ENCODE results near the gene PTPRZ1. TPM values are rescaled to one million over a fixed set of nuclear protein-coding genes. Genes with fewer than 3 reads are reported as not detected.

PTPRZ1 gene
- total RNA-seq, 1 experiment from 2014 or later = not detected

DNA sequence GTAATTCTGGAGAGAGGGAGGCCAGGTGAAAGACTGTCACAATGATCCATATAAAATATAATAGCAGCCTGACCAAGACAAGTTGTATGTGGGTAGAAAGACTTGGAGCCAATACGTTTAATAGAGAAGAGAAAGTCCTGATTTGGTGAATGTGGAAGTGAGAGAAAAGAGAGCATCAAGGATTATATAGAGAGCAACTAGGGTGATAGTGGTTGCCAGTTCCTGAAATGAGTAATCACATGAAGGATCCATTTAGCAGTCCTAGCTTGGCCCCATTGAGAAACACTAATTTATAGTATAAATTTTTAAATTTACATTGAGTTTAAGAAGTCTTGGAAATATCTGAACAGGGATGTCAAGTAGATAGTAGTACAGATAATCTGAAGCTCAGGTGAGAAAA, 197.1 kb downstream of the PTPRZ1 start:
- Histone ChIP-seq H3K36me3 (ENCODE audit: low read depth, low read length) (no peaks in the 10 kb centered on the region), H3K9me3 (ENCODE audit: low read length) (no peaks in the 10 kb centered on the region), H3K9me2 (replicated peaks; ENCODE audit: low read length) (no peaks in the 10 kb centered on the region), H3K4me2 (ENCODE audit: low read length) (no peak overlapping the region), H3K4me3 (ENCODE audit: low read length) (no peak overlapping the region), H3K9ac (ENCODE audit: low read length) (no peak overlapping the region), H3K4me1 (ENCODE audit: insufficient read depth, low read length) (no peaks in the 10 kb centered on the region), H2AFZ (ENCODE audit: low read length) (no peak overlapping the region), H4K20me1 (ENCODE audit: low read length) (no peaks in the 10 kb centered on the region), H3K79me2 (ENCODE audit: low read length) (no peaks in the 10 kb centered on the region), H3K27me3 (ENCODE audit: low read length) (no peaks in the 10 kb centered on the region), H3K27ac (ENCODE audit: low read length) (no peak overlapping the region), H3F3A (ENCODE audit: low read length, unreplicated experiment) (no peaks in the 10 kb centered on the region)
- ChIA-PET POLR2A (ENCODE audit: unreplicated experiment) (no interaction called here), CTCF (no interaction called here)
- no TSS peak for BruUV-seq (replicated peaks)
- intact Hi-C loops (cut with micrococcal nuclease) = no loop called here
- no peak for TF ChIP-seq EZH2 (IDR thresholded peaks at IDR 0.05; ENCODE audit: low read length, unreplicated experiment)
- TF ChIP-seq EZH2phosphoT487 (IDR thresholded peaks at IDR 0.05; ENCODE audit: borderline replicate concordance, low read length) = no peak
- TF ChIP-seq, protein P1, sequence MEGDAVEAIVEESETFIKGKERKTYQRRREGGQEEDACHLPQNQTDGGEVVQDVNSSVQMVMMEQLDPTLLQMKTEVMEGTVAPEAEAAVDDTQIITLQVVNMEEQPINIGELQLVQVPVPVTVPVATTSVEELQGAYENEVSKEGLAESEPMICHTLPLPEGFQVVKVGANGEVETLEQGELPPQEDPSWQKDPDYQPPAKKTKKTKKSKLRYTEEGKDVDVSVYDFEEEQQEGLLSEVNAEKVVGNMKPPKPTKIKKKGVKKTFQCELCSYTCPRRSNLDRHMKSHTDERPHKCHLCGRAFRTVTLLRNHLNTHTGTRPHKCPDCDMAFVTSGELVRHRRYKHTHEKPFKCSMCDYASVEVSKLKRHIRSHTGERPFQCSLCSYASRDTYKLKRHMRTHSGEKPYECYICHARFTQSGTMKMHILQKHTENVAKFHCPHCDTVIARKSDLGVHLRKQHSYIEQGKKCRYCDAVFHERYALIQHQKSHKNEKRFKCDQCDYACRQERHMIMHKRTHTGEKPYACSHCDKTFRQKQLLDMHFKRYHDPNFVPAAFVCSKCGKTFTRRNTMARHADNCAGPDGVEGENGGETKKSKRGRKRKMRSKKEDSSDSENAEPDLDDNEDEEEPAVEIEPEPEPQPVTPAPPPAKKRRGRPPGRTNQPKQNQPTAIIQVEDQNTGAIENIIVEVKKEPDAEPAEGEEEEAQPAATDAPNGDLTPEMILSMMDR (conservative IDR thresholded peaks at IDR 0.05; ENCODE audit: low read depth, low read length) = no peak
- no peak for ATAC-seq
- DNase-seq = no peak

DNA sequence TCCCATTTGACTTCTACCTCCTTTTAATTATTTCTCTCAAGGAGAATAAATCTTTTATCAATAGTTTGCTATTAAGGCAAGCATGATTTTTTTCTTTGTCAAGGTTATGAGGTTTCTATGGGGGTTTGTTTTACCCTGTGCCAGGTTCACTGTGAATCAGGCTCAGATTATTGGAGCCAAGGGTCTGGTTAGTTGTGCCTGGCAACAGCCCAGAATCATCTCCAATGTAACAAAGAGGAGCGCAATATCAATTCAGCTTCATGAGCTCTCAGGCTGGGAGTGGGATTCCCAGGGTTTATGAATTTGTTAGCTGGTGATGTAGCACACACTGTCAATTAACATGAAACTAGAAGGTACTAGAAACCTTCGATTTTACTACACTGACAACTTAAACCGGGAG, 197.9 kb downstream of the PTPRZ1 start:
- Histone ChIP-seq H3K4me3 (ENCODE audit: low read length) (no peak overlapping the region), H3K9me2 (replicated peaks; ENCODE audit: low read length) (no peaks in the 10 kb centered on the region), H3K4me1 (ENCODE audit: insufficient read depth, low read length) (no peaks in the 10 kb centered on the region), H3K27ac (ENCODE audit: low read length) (no peak overlapping the region), H3F3A (ENCODE audit: low read length, unreplicated experiment) (no peaks in the 10 kb centered on the region), H3K79me2 (ENCODE audit: low read length) (no peaks in the 10 kb centered on the region), H2AFZ (ENCODE audit: low read length) (no peak overlapping the region), H3K36me3 (ENCODE audit: low read depth, low read length) (no peaks in the 10 kb centered on the region), H4K20me1 (ENCODE audit: low read length) (no peaks in the 10 kb centered on the region), H3K4me2 (ENCODE audit: low read length) (no peak overlapping the region), H3K9ac (ENCODE audit: low read length) (no peak overlapping the region), H3K27me3 (ENCODE audit: low read length) (no peaks in the 10 kb centered on the region), H3K9me3 (ENCODE audit: low read length) (no peaks in the 10 kb centered on the region)
- ChIA-PET POLR2A (ENCODE audit: unreplicated experiment) (no interaction called here), CTCF (no interaction called here)
- TF ChIP-seq, protein P1 (conservative IDR thresholded peaks at IDR 0.05; ENCODE audit: low read depth, low read length) = no peak
- TF ChIP-seq EZH2phosphoT487 (IDR thresholded peaks at IDR 0.05; ENCODE audit: borderline replicate concordance, low read length) (no peak), EZH2 (IDR thresholded peaks at IDR 0.05; ENCODE audit: low read length, unreplicated experiment) (no peak)
- DNase-seq = no peak
- BruUV-seq (replicated peaks) = no TSS peak
- intact Hi-C loops (cut with micrococcal nuclease) = no loop called here
- no peak for ATAC-seq

DNA sequence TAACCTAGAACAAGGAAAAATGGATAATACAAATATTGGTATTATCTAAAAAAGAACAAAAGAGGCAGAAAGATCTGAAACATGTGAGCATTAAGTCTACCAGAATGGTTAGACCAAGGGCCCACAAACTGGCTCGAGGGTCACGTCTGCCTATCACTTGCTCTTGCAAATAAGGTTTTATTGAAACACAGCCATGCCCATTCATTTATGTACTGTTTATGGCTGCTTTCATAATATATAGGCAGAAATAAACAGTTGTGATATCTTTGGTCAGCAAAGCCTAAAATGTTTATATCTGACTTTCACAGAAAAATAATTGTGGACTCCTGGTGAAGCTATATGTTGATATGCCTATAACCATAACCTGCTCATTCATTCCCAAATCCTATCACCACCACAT, 199.3 kb downstream of the PTPRZ1 start:
- Histone ChIP-seq H3K27me3 (ENCODE audit: low read length) (no peaks in the 10 kb centered on the region), H4K20me1 (ENCODE audit: low read length) (no peaks in the 10 kb centered on the region), H3K27ac (ENCODE audit: low read length) (no peak overlapping the region), H3K9ac (ENCODE audit: low read length) (no peak overlapping the region), H3K4me2 (ENCODE audit: low read length) (no peak overlapping the region), H3F3A (ENCODE audit: low read length, unreplicated experiment) (no peaks in the 10 kb centered on the region), H2AFZ (ENCODE audit: low read length) (no peak overlapping the region), H3K36me3 (ENCODE audit: low read depth, low read length) (no peaks in the 10 kb centered on the region), H3K4me3 (ENCODE audit: low read length) (no peak overlapping the region), H3K4me1 (ENCODE audit: insufficient read depth, low read length) (no peaks in the 10 kb centered on the region), H3K79me2 (ENCODE audit: low read length) (no peaks in the 10 kb centered on the region), H3K9me2 (replicated peaks; ENCODE audit: low read length) (no peaks in the 10 kb centered on the region), H3K9me3 (ENCODE audit: low read length) (no peaks in the 10 kb centered on the region)
- TF ChIP-seq EZH2 (IDR thresholded peaks at IDR 0.05; ENCODE audit: low read length, unreplicated experiment) (no peak), EZH2phosphoT487 (IDR thresholded peaks at IDR 0.05; ENCODE audit: borderline replicate concordance, low read length) (no peak)
- TF ChIP-seq, protein P1 (conservative IDR thresholded peaks at IDR 0.05; ENCODE audit: low read depth, low read length) = no peak
- no TSS peak for BruUV-seq (replicated peaks)
- no peak for ATAC-seq
- intact Hi-C loops (cut with micrococcal nuclease) = no loop called here
- ChIA-PET POLR2A (ENCODE audit: unreplicated experiment) (no interaction called here), CTCF (no interaction called here)
- no peak for DNase-seq
